GM23338 (cell line): Measurements from ENCODE around the gene SAFB.

Source experiments
- CREB1 ChIP-seq: fragments of 250-450 bp; sonication (Bioruptor Pico); IDR thresholded peaks from 2 replicates; pipeline ENCODE4 v1.5.0; 2020; ENCODE audit warnings: low read depth, mild to moderate bottlenecking, moderate library complexity
- CTCF ChIP-seq, 2 experiments: fragments of 200-600 bp in 1 of 2; sonication (generic) in 1 of 2; conservative IDR thresholded peaks; 2 replicates each; pipeline versions ENCODE4 v1.5.1 to v1.6.1; 2016 to 2017; ENCODE audit warnings: antibody characterized with exemption in 2 of 2, low read depth in 2 of 2, mild to moderate bottlenecking in 2 of 2, moderate library complexity in 1 of 2
- ETS1 ChIP-seq: IDR thresholded peaks from 2 replicates; pipeline ENCODE4 v1.6.1; 2016; ENCODE audit warnings: antibody characterized with exemption
- EZH2 ChIP-seq: fragments of 200-600 bp; sonication (generic); IDR thresholded peaks from one replicate; pipeline ENCODE4 v1.8.0; 2017; ENCODE audit warnings: antibody characterized with exemption, mild to moderate bottlenecking, low read depth; ENCODE audit not compliant: unreplicated experiment
- EZH2phosphoT487 ChIP-seq: fragments of 200-600 bp; sonication (generic); IDR thresholded peaks from one replicate; pipeline ENCODE4 v1.8.1; 2018; ENCODE audit warnings: antibody characterized with exemption; ENCODE audit not compliant: unreplicated experiment
- JUNB ChIP-seq: IDR thresholded peaks from one replicate; pipeline ENCODE4 v1.6.1; 2016; ENCODE audit warnings: antibody characterized with exemption; ENCODE audit not compliant: unreplicated experiment
- NANOG ChIP-seq: IDR thresholded peaks from 2 replicates; pipeline ENCODE4 v1.6.1; 2016; ENCODE audit warnings: antibody characterized with exemption, borderline replicate concordance
- POLR2AphosphoS5 ChIP-seq: IDR thresholded peaks from 2 replicates; pipeline ENCODE4 v1.6.1; 2016; ENCODE audit warnings: antibody characterized with exemption, low read depth
- REST ChIP-seq: IDR thresholded peaks from one replicate; pipeline ENCODE4 v1.6.1; 2018; ENCODE audit warnings: antibody characterized with exemption; ENCODE audit not compliant: unreplicated experiment
- STAT1 ChIP-seq: IDR thresholded peaks from one replicate; pipeline ENCODE4 v1.6.1; 2016; ENCODE audit warnings: antibody characterized with exemption; ENCODE audit not compliant: unreplicated experiment
- ZNF114 ChIP-seq: fragments of 250-450 bp; sonication (Bioruptor Pico); IDR thresholded peaks from 2 replicates; pipeline ENCODE4 v1.5.0; 2020; ENCODE audit warnings: mild to moderate bottlenecking, moderate library complexity
- ZNF331 ChIP-seq: fragments of 250-450 bp; sonication (Bioruptor Pico); IDR thresholded peaks from 2 replicates; pipeline ENCODE4 v1.5.0; 2020; ENCODE audit warnings: low read depth, mild to moderate bottlenecking, moderate library complexity
- ZNF462 ChIP-seq: fragments of 250-450 bp; sonication (Bioruptor Pico); IDR thresholded peaks from 2 replicates; pipeline ENCODE4 v1.5.0; 2020; ENCODE audit warnings: mild to moderate bottlenecking, moderate library complexity

- no peak for TF ChIP-seq ZNF462 (CRISPR knock-in tag)
- no peak for TF ChIP-seq CTCF (conservative IDR thresholded peaks at IDR 0.05; ENCODE audit: low read depth in 2 of 2)
- TF ChIP-seq EZH2: no peak
- peak; percentile 18; the same call in 1 of the 2 replicates for TF ChIP-seq POLR2AphosphoS5
- TF ChIP-seq STAT1: no peak
- no peak for TF ChIP-seq REST
- no peak for TF ChIP-seq EZH2phosphoT487
- TF ChIP-seq JUNB: no peak
- TF ChIP-seq NANOG: no peak
- no peak for TF ChIP-seq ZNF114 (CRISPR knock-in tag)
- TF ChIP-seq ZNF331 (CRISPR knock-in tag): no peak
- TF ChIP-seq CREB1: no peak
- no peak for TF ChIP-seq ETS1
Observed at GRCh38 chr19:5694167-5694955, 71.5 kb downstream of the SAFB start.
